HEK293 (cell line): ENCODE results near the gene TESMIN.

Experiments used
- CTCF ChIA-PET: fragments of 350-600 bp; formaldehyde crosslinking; extraction: SDS; loops from one replicate; lab custom pipeline; 2021; ENCODE audit warnings: antibody characterized with exemption; lab: Yijun Ruan, JAX
- POLR2A ChIA-PET: fragments of 300-600 bp; formaldehyde crosslinking; extraction: SDS; loops from one replicate; lab custom pipeline; 2020; ENCODE audit warnings: antibody characterized with exemption, inconsistent platforms; lab: Yijun Ruan, JAX
- H3K27ac ChIP-seq: fragments of 200-500 bp; sonication (Bioruptor generic); 2 replicates; pipeline ENCODE4 v1.5.1; 2014; ENCODE audit warnings: low read depth, low read length, control low read depth, inconsistent platforms; ENCODE audit errors: extremely low read depth
- H3K36me3 ChIP-seq, 2 experiments: fragments of 200-500 bp in 1 of 2; sonication (Bioruptor generic) in 1 of 2; 1 replicate in 1 of 2; 2 replicates in 1 of 2; pipeline ENCODE4 v1.5.1; 2014 to 2017; ENCODE audit warnings: inconsistent platforms in 2 of 2, low read length in 2 of 2; ENCODE audit not compliant: control insufficient read depth in 2 of 2, insufficient read depth in 1 of 2
- H3K4me1 ChIP-seq: fragments of 200-500 bp; sonication (Bioruptor generic); 2 replicates; pipeline ENCODE4 v1.5.1; 2014; ENCODE audit warnings: mild to moderate bottlenecking, low read length, inconsistent platforms; ENCODE audit not compliant: control insufficient read depth, insufficient read depth
- H3K4me3 ChIP-seq: 2 replicates; pipeline ENCODE4 v1.5.1; 2011; ENCODE audit warnings: low read depth, mild to moderate bottlenecking, control low read depth, low read length, moderate library complexity
- H3K9me3 ChIP-seq: fragments of 200-500 bp; sonication (Bioruptor generic); 2 replicates; pipeline ENCODE4 v1.5.1; 2014; ENCODE audit warnings: low read depth, low read length, inconsistent platforms; ENCODE audit not compliant: control insufficient read depth, insufficient read depth
- GFI1B ChIP-seq: fragments of 450-650 bp; formaldehyde crosslinking; IDR thresholded peaks from 2 replicates; pipeline ENCODE4 v1.5.1; 2016; ENCODE audit warnings: missing biosample characterization, missing genetic modification characterization
- KLF17 ChIP-seq: fragments of 450-650 bp; formaldehyde crosslinking; IDR thresholded peaks from 2 replicates; pipeline ENCODE4 v1.5.1; 2016; ENCODE audit warnings: missing biosample characterization, missing genetic modification characterization
- REST ChIP-seq: fragments of 450-650 bp; formaldehyde crosslinking; IDR thresholded peaks from 2 replicates; pipeline ENCODE4 v1.5.1; 2016; ENCODE audit warnings: missing biosample characterization, missing genetic modification characterization
- YY2 ChIP-seq: fragments of 450-650 bp; formaldehyde crosslinking; IDR thresholded peaks from 2 replicates; pipeline ENCODE4 v1.5.1; 2016; ENCODE audit warnings: missing biosample characterization, missing genetic modification characterization
- ZIC2 ChIP-seq: fragments of 450-650 bp; formaldehyde crosslinking; IDR thresholded peaks from 2 replicates; pipeline ENCODE4 v1.5.1; 2016; ENCODE audit warnings: missing biosample characterization, missing genetic modification characterization
- ZNF114 ChIP-seq: fragments of 450-650 bp; formaldehyde crosslinking; IDR thresholded peaks from 2 replicates; pipeline ENCODE4 v1.5.0; 2017; ENCODE audit warnings: missing biosample characterization, missing genetic modification characterization
- ZNF350 ChIP-seq: fragments of 450-650 bp; formaldehyde crosslinking; IDR thresholded peaks from 2 replicates; pipeline ENCODE4 v1.5.0; 2017; ENCODE audit warnings: missing biosample characterization, mild to moderate bottlenecking, missing genetic modification characterization
- ZNF354C ChIP-seq: fragments of 450-650 bp; formaldehyde crosslinking; IDR thresholded peaks from 2 replicates; pipeline ENCODE4 v1.5.1; 2016; ENCODE audit warnings: missing biosample characterization, missing genetic modification characterization, low read depth, borderline replicate concordance
- ZNF426 ChIP-seq: fragments of 450-650 bp; formaldehyde crosslinking; IDR thresholded peaks from 2 replicates; pipeline ENCODE4 v1.5.1; 2017; ENCODE audit warnings: missing biosample characterization, missing genetic modification characterization, mild to moderate bottlenecking, inconsistent platforms, moderate library complexity
- ZNF473 ChIP-seq: fragments of 450-650 bp; formaldehyde crosslinking; IDR thresholded peaks from 2 replicates; pipeline ENCODE4 v1.5.1; 2017; ENCODE audit warnings: missing biosample characterization, missing genetic modification characterization
- ZNF510 ChIP-seq: fragments of 450-650 bp; formaldehyde crosslinking; IDR thresholded peaks from 2 replicates; pipeline ENCODE4 v1.5.1; 2018; ENCODE audit warnings: mild to moderate bottlenecking, missing genetic modification characterization, missing biosample characterization; ENCODE audit not compliant: insufficient replicate concordance
- ZNF521 ChIP-seq: fragments of 450-650 bp; formaldehyde crosslinking; IDR thresholded peaks from 2 replicates; pipeline ENCODE4 v1.5.1; 2017; ENCODE audit warnings: missing biosample characterization, mild to moderate bottlenecking, missing genetic modification characterization
- TF ChIP-seq, protein P1 (sequence below): fragments of 450-650 bp; formaldehyde crosslinking; IDR thresholded peaks from 2 replicates; pipeline ENCODE4 v1.5.1; 2017; ENCODE audit warnings: missing biosample characterization, missing genetic modification characterization
- TF ChIP-seq, protein P2 (sequence below): fragments of 450-650 bp; formaldehyde crosslinking; IDR thresholded peaks from 2 replicates; pipeline ENCODE4 v1.5.1; 2016; ENCODE audit warnings: missing biosample characterization, missing genetic modification characterization

Gene TESMIN

GRCh38 chr11:68714060-68714856 lies 37.1 kb downstream of the TESMIN start:
- H3K36me3 ChIP-seq = no peaks in the 10 kb centered on the region
- H3K4me1 ChIP-seq = no peaks in the 10 kb centered on the region
- H3K9me3 ChIP-seq = no peaks in the 10 kb centered on the region
- CTCF ChIA-PET = interaction anchor here (0.6 kb wide), 1 partner anchor 200 kb away, joined by 3 read pairs; no protein-coding TSS in a partner anchor
- H3K27ac ChIP-seq = no peak overlapping the region
- H3K4me3 ChIP-seq = no peak overlapping the region
- TF ChIP-seq ZNF426 (tag by site-specific recombination) (no peak), ZNF354C (tag by site-specific recombination) (no peak), REST (tag by site-specific recombination) (peak; percentile 66)
- TF ChIP-seq, all 188 proteins: peak for 1
- POLR2A ChIA-PET = no interaction called here

DNA sequence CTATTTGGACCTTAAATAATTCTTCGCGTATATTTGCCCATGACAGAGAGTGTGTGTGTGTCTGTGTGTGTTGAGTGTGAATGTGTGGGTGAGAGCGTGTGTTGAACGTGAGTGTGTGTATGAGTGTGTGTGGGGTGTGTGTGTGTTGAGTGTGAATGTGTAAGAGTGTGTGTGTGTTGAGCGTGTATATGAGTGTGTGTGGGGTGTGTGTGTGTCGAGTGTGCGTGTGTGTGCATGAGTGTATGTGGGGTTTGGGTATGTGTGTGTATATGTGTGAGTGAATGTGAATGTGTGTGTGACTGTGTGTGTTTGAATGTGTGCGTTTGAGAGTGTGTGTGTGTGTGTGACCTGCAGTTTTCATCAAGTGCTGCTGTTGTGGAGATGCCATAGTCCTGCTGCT lies 40.2 kb downstream of the TESMIN start:
- POLR2A ChIA-PET = no interaction called here
- Histone ChIP-seq H3K4me1 (no peaks in the 10 kb centered on the region), H3K27ac (no peak overlapping the region), H3K9me3 (no peaks in the 10 kb centered on the region), H3K36me3 (no peaks in the 10 kb centered on the region), H3K4me3 (no peak overlapping the region)
- CTCF ChIA-PET = no interaction called here
- TF ChIP-seq, protein P1, sequence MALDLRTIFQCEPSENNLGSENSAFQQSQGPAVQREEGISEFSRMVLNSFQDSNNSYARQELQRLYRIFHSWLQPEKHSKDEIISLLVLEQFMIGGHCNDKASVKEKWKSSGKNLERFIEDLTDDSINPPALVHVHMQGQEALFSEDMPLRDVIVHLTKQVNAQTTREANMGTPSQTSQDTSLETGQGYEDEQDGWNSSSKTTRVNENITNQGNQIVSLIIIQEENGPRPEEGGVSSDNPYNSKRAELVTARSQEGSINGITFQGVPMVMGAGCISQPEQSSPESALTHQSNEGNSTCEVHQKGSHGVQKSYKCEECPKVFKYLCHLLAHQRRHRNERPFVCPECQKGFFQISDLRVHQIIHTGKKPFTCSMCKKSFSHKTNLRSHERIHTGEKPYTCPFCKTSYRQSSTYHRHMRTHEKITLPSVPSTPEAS = peak; percentile 92
- TF ChIP-seq YY2 (tag by site-specific recombination) (0 out of 2 replicates have a peak, but pooled peaks have one; percentile 15), GFI1B (tag by site-specific recombination) (no peak), ZNF350 (tag by site-specific recombination) (no peak), ZNF510 (no peak), ZNF473 (0 out of 2 replicates have a peak, but pooled peaks have one; percentile 52), ZIC2 (no peak), KLF17 (tag by site-specific recombination) (no peak), ZNF114 (tag by site-specific recombination) (0 out of 2 replicates have a peak, but pooled peaks have one; percentile 40), ZNF521 (tag by site-specific recombination) (0 out of 2 replicates have a peak, but pooled peaks have one; percentile 32)
- TF ChIP-seq, protein P2, sequence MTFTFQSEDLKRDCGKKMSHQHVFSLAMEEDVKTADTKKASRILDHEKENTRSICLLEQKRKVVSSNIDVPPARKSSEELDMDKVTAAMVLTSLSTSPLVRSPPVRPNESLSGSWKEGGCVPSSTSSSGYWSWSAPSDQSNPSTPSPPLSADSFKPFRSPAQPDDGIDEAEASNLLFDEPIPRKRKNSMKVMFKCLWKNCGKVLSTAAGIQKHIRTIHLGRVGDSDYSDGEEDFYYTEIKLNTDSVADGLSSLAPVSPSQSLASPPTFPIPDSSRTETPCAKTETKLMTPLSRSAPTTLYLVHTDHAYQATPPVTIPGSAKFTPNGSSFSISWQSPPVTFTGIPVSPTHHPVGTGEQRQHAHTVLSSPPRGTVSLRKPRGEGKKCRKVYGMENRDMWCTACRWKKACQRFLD (tag by site-specific recombination) = no peak
